ENCODE measurements around the gene PRRC2B. TPM values are rescaled to one million over a fixed set of nuclear protein-coding genes. Genes with fewer than 3 reads are reported as not detected.

The PRRC2B gene
- total RNA-seq, 4 donors from 2014 or later, result 73.7 to 171 (median 98.9) TPM

- no peaks in the 10 kb centered on the region for H3K9me3 ChIP-seq
- no peak overlapping the region for H3K27ac ChIP-seq
- no peak for DNase-seq
- no peak for TF ChIP-seq CTCF (IDR thresholded peaks at IDR 0.05)
- intact Hi-C loops (cut with DNase I; ENCODE audit: low total_unique reads), result no loop called here
- H3K27me3 ChIP-seq, result no peaks in the 10 kb centered on the region
- 96 to 97% methylated on average over 5 to 20 of the region's 20 CpGs for WGBS, 2 donors (ENCODE audit: low coverage in 1 of 2)
- in situ Hi-C loops (cut with MboI; ENCODE audit: low pct_ligation_motif_present in 1 of 4, low pct_unique_long_range_greater_than_20kb in 1 of 4, low sequenced_read_pairs in 3 of 4), result loop anchor here in 2 of 4 donors (25.0 kb wide), 2 partner anchors 129 to 246 kb away; partner anchors contain the start of gene RAPGEF1 (in 1 of the 2)
- no peak overlapping the region for H3K4me3 ChIP-seq
- peaks cover 0 to 96% (median 42%) of the 10 kb centered on the region in 4 donors for H3K36me3 ChIP-seq
- no peaks in the 10 kb centered on the region for H3K4me1 ChIP-seq
These were observed 97.3 kb downstream of the PRRC2B start for GRCh38 chr9:131491001-131491710.

- H3K9me3 ChIP-seq, result no peaks in the 10 kb centered on the region
- in situ Hi-C loops (cut with MboI; ENCODE audit: low pct_ligation_motif_present in 1 of 4, low pct_unique_long_range_greater_than_20kb in 1 of 4, low sequenced_read_pairs in 3 of 4), result loop anchor here in 2 of 4 donors (25.0 kb wide), 2 partner anchors 130 to 245 kb away; partner anchors contain the start of gene RAPGEF1 (in 1 of the 2)
- no peak for DNase-seq
- WGBS, 2 donors (ENCODE audit: low coverage in 1 of 2), result 86% methylated on average over 4 of the region's 6 CpGs; no CpG with 5 or more reads in 1 of the 2 donors
- H3K4me1 ChIP-seq, result no peaks in the 10 kb centered on the region
- intact Hi-C loops (cut with DNase I; ENCODE audit: low total_unique reads), result no loop called here
- H3K27ac ChIP-seq, result no peak overlapping the region
- H3K27me3 ChIP-seq, result no peaks in the 10 kb centered on the region
- no peak for TF ChIP-seq EP300 (IDR thresholded peaks at IDR 0.05; ENCODE audit: low read depth)
- TF ChIP-seq CTCF (IDR thresholded peaks at IDR 0.05), result no peak
- TF ChIP-seq POLR2AphosphoS5 (IDR thresholded peaks at IDR 0.05), result no peak
- no peak for TF ChIP-seq POLR2A (IDR thresholded peaks at IDR 0.05)
- peaks cover 0 to 94% (median 42%) of the 10 kb centered on the region in 4 donors for H3K36me3 ChIP-seq
- no peak overlapping the region for H3K4me3 ChIP-seq
These were observed 98.2 kb downstream of the PRRC2B start for GRCh38 chr9:131492070-131492469.

DNA sequence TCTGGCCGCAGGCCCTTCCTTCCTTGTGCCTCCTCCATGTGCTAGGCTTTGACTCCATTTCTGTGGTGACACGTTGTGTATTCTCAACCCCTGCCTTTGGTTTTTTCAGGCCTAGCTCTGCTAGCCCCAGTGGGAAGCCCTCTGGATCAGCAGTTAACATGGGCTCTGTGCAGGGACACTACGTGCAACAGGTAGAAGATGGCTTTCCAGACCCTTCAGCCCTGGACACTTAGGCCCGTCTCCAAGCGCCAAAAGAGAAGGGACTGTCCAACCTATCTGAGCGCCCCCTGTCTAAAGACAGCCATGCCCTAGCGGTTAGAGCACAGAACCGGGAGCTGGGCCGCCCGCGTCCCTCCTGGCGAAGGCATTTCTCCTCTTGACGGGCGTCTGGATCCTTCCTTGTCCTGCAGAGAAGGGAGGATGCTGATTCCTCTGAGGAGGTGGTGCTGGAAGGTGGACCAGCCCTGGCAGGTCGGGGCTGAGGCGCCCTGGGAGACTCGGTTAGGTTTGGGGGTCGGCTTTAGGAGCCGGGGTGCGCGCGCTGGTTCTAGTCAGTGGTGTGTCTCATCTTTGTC lies 100.5 kb downstream of the PRRC2B start:
- Histone ChIP-seq H3K27ac (no peak overlapping the region), H3K27me3 (no peaks in the 10 kb centered on the region), H3K4me1 (no peaks in the 10 kb centered on the region), H3K9me3 (no peaks in the 10 kb centered on the region), H3K4me3 (no peak overlapping the region), H3K36me3 (peaks cover 0 to 80% (median 36%) of the 10 kb centered on the region in 4 donors)
- 92% methylated on average over 22 of the region's 22 CpGs; no CpG with 5 or more reads in 1 of the 2 donors for WGBS, 2 donors (ENCODE audit: low coverage in 1 of 2)
- no peak for TF ChIP-seq EP300 (IDR thresholded peaks at IDR 0.05; ENCODE audit: low read depth)
- no peak for TF ChIP-seq CTCF (IDR thresholded peaks at IDR 0.05)
- TF ChIP-seq POLR2AphosphoS5 (IDR thresholded peaks at IDR 0.05), result no peak
- TF ChIP-seq POLR2A (IDR thresholded peaks at IDR 0.05), result no peak
- intact Hi-C loops (cut with DNase I; ENCODE audit: low total_unique reads) (no loop called here), in situ Hi-C loops (cut with MboI; ENCODE audit: low pct_ligation_motif_present in 1 of 4, low pct_unique_long_range_greater_than_20kb in 1 of 4, low sequenced_read_pairs in 3 of 4) (loop anchor here in 2 of 4 donors (25.0 kb wide), 2 partner anchors 132 to 243 kb away; partner anchors contain the start of gene RAPGEF1 (in 1 of the 2))
- no peak for DNase-seq

- Histone ChIP-seq H3K27me3 (no peaks in the 10 kb centered on the region), H3K36me3 (peaks cover 0 to 68% (median 30%) of the 10 kb centered on the region in 4 donors), H3K4me3 (no peak overlapping the region), H3K4me1 (no peaks in the 10 kb centered on the region), H3K9me3 (no peaks in the 10 kb centered on the region), H3K27ac (no peak overlapping the region)
- in situ Hi-C loops (cut with MboI; ENCODE audit: low pct_ligation_motif_present in 1 of 4, low pct_unique_long_range_greater_than_20kb in 1 of 4, low sequenced_read_pairs in 3 of 4) (loop anchor here in 2 of 4 donors (25.0 kb wide), 2 partner anchors 133 to 242 kb away; partner anchors contain the start of gene RAPGEF1 (in 1 of the 2)), intact Hi-C loops (cut with DNase I; ENCODE audit: low total_unique reads) (no loop called here)
- TF ChIP-seq CTCF (IDR thresholded peaks at IDR 0.05), result no peak
- TF ChIP-seq POLR2A (IDR thresholded peaks at IDR 0.05), result no peak
- WGBS, 2 donors (ENCODE audit: low coverage in 1 of 2), result 90% methylated on average over 2 to 22 of the region's 22 CpGs
- no peak for DNase-seq
These were observed 101.9 kb downstream of the PRRC2B start for GRCh38 chr9:131495785-131496184.

Measured in transverse colon (tissue), 4 donors.